HepG2 (cell line): ENCODE measurements around the gene TPRX1. TPM values are rescaled to one million over a fixed set of nuclear protein-coding genes. Genes with fewer than 3 reads are reported as not detected.

Source experiments
- AGO2 ChIP-seq: fragments of 200-400 bp; formaldehyde crosslinking; optimal IDR thresholded peaks from 2 replicates; pipeline ENCODE3; 2017; ENCODE audit warnings: mild to moderate bottlenecking, low read depth, low read length, moderate library complexity
- ATF5 ChIP-seq: sonication (generic); formaldehyde crosslinking; IDR thresholded peaks from 2 replicates; pipeline ENCODE4 v1.4.0; 2020; ENCODE audit warnings: mild to moderate bottlenecking, low read depth, missing genetic modification reagents
- DR1 ChIP-seq: sonication (generic); formaldehyde crosslinking; IDR thresholded peaks from 2 replicates; pipeline ENCODE4 v1.8.0; 2021; ENCODE audit warnings: mild to moderate bottlenecking, missing genetic modification reagents, inconsistent platforms
- GABPB1 ChIP-seq: IDR thresholded peaks from 2 replicates; pipeline ENCODE4 v1.6.1; 2016; ENCODE audit warnings: mild to moderate bottlenecking, missing genetic modification reagents, moderate library complexity, missing compliant biosample characterization
- GLMP ChIP-seq: sonication (generic); formaldehyde crosslinking; IDR thresholded peaks from 2 replicates; pipeline ENCODE4 v1.9.0; 2021; ENCODE audit warnings: missing genetic modification reagents, mild to moderate bottlenecking, borderline replicate concordance
- HNF1A ChIP-seq, 2 experiments: sonication (generic) in 1 of 2; formaldehyde crosslinking in 1 of 2; IDR thresholded peaks; 2 replicates each; pipeline versions ENCODE4 v1.4.0 to v1.6.1; 2016 to 2020; ENCODE audit warnings: borderline replicate concordance in 1 of 2, low read depth in 1 of 2, mild to moderate bottlenecking in 1 of 2, missing genetic modification reagents in 1 of 2
- HNF1B ChIP-seq: sonication (generic); formaldehyde crosslinking; IDR thresholded peaks from 2 replicates; pipeline ENCODE4 v1.5.1; 2020; ENCODE audit warnings: mild to moderate bottlenecking, moderate library complexity, missing genetic modification reagents
- KDM6A ChIP-seq: IDR thresholded peaks from 2 replicates; pipeline ENCODE4 v1.6.1; 2016; ENCODE audit warnings: low read depth
- MNT ChIP-seq: fragments of 450-650 bp; IDR thresholded peaks from 2 replicates; pipeline ENCODE4 v1.6.1; 2016
- NFYC ChIP-seq: IDR thresholded peaks from 2 replicates; pipeline ENCODE4 v1.6.1; 2016; ENCODE audit warnings: missing genetic modification reagents, missing compliant biosample characterization
- NR2F2 ChIP-seq: IDR thresholded peaks from 2 replicates; pipeline ENCODE4 v1.6.1; 2012; ENCODE audit warnings: low read depth, inconsistent platforms, borderline replicate concordance
- RCOR2 ChIP-seq: IDR thresholded peaks from 2 replicates; pipeline ENCODE4 v1.6.1; 2016; ENCODE audit warnings: missing biosample characterization, missing genetic modification reagents
- SMC3 ChIP-seq: IDR thresholded peaks from 2 replicates; pipeline ENCODE4 v1.6.1; 2011; ENCODE audit warnings: low read length, improper control_type of control experiment
- SP1 ChIP-seq, 2 experiments: fragments of 450-650 bp in 1 of 2; sonication (generic) in 1 of 2; formaldehyde crosslinking in 1 of 2; IDR thresholded peaks; 2 replicates each; pipeline versions ENCODE4 v1.4.0 to v1.6.1; 2016 to 2020; ENCODE audit warnings: missing genetic modification reagents in 1 of 2
- STAG1 ChIP-seq: sonication (generic); formaldehyde crosslinking; IDR thresholded peaks from 2 replicates; pipeline ENCODE4 v1.4.0; 2020; ENCODE audit warnings: missing genetic modification reagents
- TAF1 ChIP-seq: sonication (generic); formaldehyde crosslinking; IDR thresholded peaks from 2 replicates; pipeline ENCODE4 v1.4.0; 2020; ENCODE audit warnings: missing genetic modification reagents
- ZBTB7A ChIP-seq: sonication (generic); formaldehyde crosslinking; IDR thresholded peaks from 2 replicates; pipeline ENCODE4 v1.8.0; 2022; ENCODE audit warnings: mild to moderate bottlenecking, missing genetic modification reagents
- ZFP62 ChIP-seq: sonication (generic); formaldehyde crosslinking; IDR thresholded peaks from 2 replicates; pipeline ENCODE4 v1.4.0; 2020; ENCODE audit warnings: missing genetic modification reagents
- ZNF20 ChIP-seq: sonication (generic); formaldehyde crosslinking; IDR thresholded peaks from 2 replicates; pipeline ENCODE4 v1.4.0; 2020; ENCODE audit warnings: mild to moderate bottlenecking, moderate library complexity, missing genetic modification reagents
- ZNF510 ChIP-seq: sonication (generic); formaldehyde crosslinking; IDR thresholded peaks from 2 replicates; pipeline ENCODE4 v1.4.0; 2020; ENCODE audit warnings: low read depth, mild to moderate bottlenecking, missing genetic modification reagents
- polyA plus RNA-seq, 8 experiments: library from polyadenylated mRNA; depleted of rRNA in 3 of 8; stranded (reverse) in 7 of 8; unstranded in 1 of 8; fragments of >200 nt; fragmentation: Illumina TruSeq in 4 of 8; extraction: Trizol in 4 of 8; gene quantifications; 2 replicates each; pipeline versions ENCODE4 v1.2.1 to v1.2.3, GENCODE V29; 2011 to 2016; ENCODE audit warnings: low read depth in 4 of 8, missing spikeins in 1 of 8, mixed read lengths in 1 of 8; ENCODE audit not compliant: insufficient read depth in 1 of 8
- total RNA-seq, 5 experiments: library from RNA; depleted of rRNA; stranded (reverse); fragments of >200 nt; fragmentation: Illumina TruSeq; extraction: Trizol; gene quantifications; 2 replicates each; pipeline ENCODE4 v1.2.3, GENCODE V29; 2016; ENCODE audit warnings: low read depth in 1 of 5

TPRX1 gene
- total and polyA plus RNA-seq, 2 of the 13 experiments (the other 11 are each of a cell fraction or from before 2014, with no cell fraction given) = not detected

GRCh38 chr19:47765523-47766358 lies 38.6 kb downstream of the TPRX1 start (continued):
- TF ChIP-seq ATF5 (CRISPR knock-in tag) (no peak), SP1 (IDR thresholded peaks at IDR 0.05) (no peak), SP1 (CRISPR knock-in tag; IDR thresholded peaks at IDR 0.05) (no peak), RCOR2 (CRISPR knock-in tag) (no peak), NFYC (CRISPR knock-in tag) (no peak), ZFP62 (CRISPR knock-in tag) (no peak), AGO2 (no peak), ZNF20 (CRISPR knock-in tag) (no peak), HNF1A (IDR thresholded peaks at IDR 0.05; ENCODE audit: low read depth) (no peak), HNF1A (CRISPR knock-in tag; IDR thresholded peaks at IDR 0.05; ENCODE audit: borderline replicate concordance) (peak; percentile 16; the same call in 1 of the 2 replicates), ZBTB7A (CRISPR knock-in tag) (no peak), MNT (no peak), TAF1 (no peak), GABPB1 (CRISPR knock-in tag) (peak; percentile 28; the same call in 1 of the 2 replicates), SMC3 (peak; percentile 81), GLMP (CRISPR knock-in tag) (no peak), DR1 (CRISPR knock-in tag) (no peak), ZNF510 (0 out of 2 replicates have a peak, but pooled peaks have one; percentile 26), NR2F2 (no peak), HNF1B (CRISPR knock-in tag) (peak; percentile 48; the same call in 1 of the 2 replicates), KDM6A (no peak), STAG1 (CRISPR knock-in tag) (peak; percentile 82)
